H1 (cell line): ENCODE measurements around the gene THG1L. TPM values are rescaled to one million over a fixed set of nuclear protein-coding genes. Genes with fewer than 3 reads are reported as not detected.

ENCODE experiments used
- CTCF ChIA-PET: fragments of 300-600 bp; sonication (Branson Sonifier 250); formaldehyde crosslinking; loops from one replicate; lab custom pipeline; 2021; ENCODE audit not compliant: partially characterized antibody; lab: Charles Lee
- POLR2A ChIA-PET: fragments of 300-600 bp; sonication (Branson Sonifier 250); formaldehyde crosslinking; loops from one replicate; lab custom pipeline; 2021; ENCODE audit warnings: inconsistent platforms; ENCODE audit not compliant: partially characterized antibody; lab: Charles Lee
- DNase-seq, 2 experiments: peaks; one replicate each; pipeline versions ENCODE4 v3.0.0 to v3.0.0-alpha.2; 2010 to 2022; ENCODE audit warnings: low spot score in 2 of 2, low read depth in 1 of 2, mixed read lengths in 1 of 2
- FAIRE-seq: peaks from 2 replicates; lab custom pipeline; 2011; peaks lifted over from hg19 to GRCh38; lab: Jason Lieb, UNC
- H2AFZ ChIP-seq: 2 replicates; pipeline ENCODE4 v1.8.1; 2012; ENCODE audit warnings: low read length, inconsistent platforms
- H2AK5ac ChIP-seq: 2 replicates; pipeline ENCODE4 v1.6.1; 2013; ENCODE audit warnings: low read depth, low read length
- H2BK120ac ChIP-seq: replicated peaks from 2 replicates; pipeline ENCODE3; 2013; ENCODE audit warnings: low read depth, low read length, inconsistent platforms
- H2BK12ac ChIP-seq: 2 replicates; pipeline ENCODE4 v1.6.1; 2013; ENCODE audit warnings: low read depth, low read length
- H2BK15ac ChIP-seq: 2 replicates; pipeline ENCODE4 v1.6.1; 2013; ENCODE audit warnings: low read length
- H2BK20ac ChIP-seq: 2 replicates; pipeline ENCODE4 v1.6.1; 2013; ENCODE audit warnings: low read length
- H2BK5ac ChIP-seq: 2 replicates; pipeline ENCODE4 v1.6.1; 2013; ENCODE audit warnings: low read depth, low read length
- H3K14ac ChIP-seq: 2 replicates; pipeline ENCODE4 v1.6.1; 2013; ENCODE audit warnings: inconsistent platforms; ENCODE audit not compliant: insufficient read length
- H3K18ac ChIP-seq: 2 replicates; pipeline ENCODE4 v1.6.1; 2013; ENCODE audit warnings: low read length; ENCODE audit errors: extremely low read depth
- H3K23ac ChIP-seq: 2 replicates; pipeline ENCODE4 v1.6.1; 2013; ENCODE audit warnings: inconsistent platforms; ENCODE audit not compliant: insufficient read length
- H3K23me2 ChIP-seq: 2 replicates; pipeline ENCODE4 v1.6.1; 2013; ENCODE audit warnings: low read depth, low read length
- H3K27ac ChIP-seq: 2 replicates; pipeline ENCODE4 v1.6.1; 2011; ENCODE audit warnings: low read depth, low read length, inconsistent platforms
- H3K27me3 ChIP-seq, 4 experiments: replicated peaks in 1 of 4; 1 replicate in 1 of 4; 2 replicates in 3 of 4; pipeline versions ENCODE4 v1.6.1 to v1.8.1; 2011 to 2013; ENCODE audit warnings: low read length in 3 of 4, mild to moderate bottlenecking in 3 of 4, inconsistent platforms in 2 of 4, mixed read lengths in 2 of 4, moderate library complexity in 1 of 4; ENCODE audit not compliant: control insufficient read depth in 3 of 4, insufficient read depth in 3 of 4; ENCODE audit errors: extremely low read depth in 1 of 4
- H3K36me3 ChIP-seq, 4 experiments: 2 replicates each; pipeline versions ENCODE4 v1.6.1 to v1.8.1; 2011 to 2013; ENCODE audit warnings: mild to moderate bottlenecking in 4 of 4, low read length in 3 of 4, moderate library complexity in 2 of 4, control low read depth in 1 of 4, inconsistent platforms in 1 of 4; ENCODE audit not compliant: insufficient read depth in 4 of 4, control insufficient read depth in 2 of 4
- H3K4ac ChIP-seq: replicated peaks from 2 replicates; pipeline ENCODE3; 2013; ENCODE audit warnings: low read length, low read depth, mixed read lengths, inconsistent platforms; ENCODE audit not compliant: insufficient read length
- H3K4me1 ChIP-seq, 4 experiments: replicated peaks in 1 of 4; 1 replicate in 1 of 4; 2 replicates in 3 of 4; pipeline versions ENCODE4 v1.6.1 to v1.8.1; 2011 to 2013; ENCODE audit warnings: low read length in 3 of 4, inconsistent platforms in 2 of 4, mixed read lengths in 1 of 4; ENCODE audit not compliant: insufficient read depth in 4 of 4, control insufficient read depth in 3 of 4
- H3K4me2 ChIP-seq, 2 experiments: 2 replicates each; pipeline versions ENCODE4 v1.6.1 to v1.8.1; 2011 to 2013; ENCODE audit warnings: low read depth in 2 of 2, low read length in 2 of 2, control low read depth in 1 of 2, inconsistent platforms in 1 of 2, mild to moderate bottlenecking in 1 of 2; ENCODE audit not compliant: insufficient read depth in 1 of 2
- H3K4me3 ChIP-seq, 4 experiments: fragments of 200-600, 300-600 bp in 1 of 4; sonication (generic), shearing (Covaris generic), sonication (Bioruptor Twin) in 1 of 4; 2 replicates each; pipeline versions ENCODE4 v1.5.1 to v1.8.1; 2011 to 2016; ENCODE audit warnings: low read length in 4 of 4, low read depth in 3 of 4, control low read depth in 2 of 4, inconsistent platforms in 2 of 4, mild to moderate bottlenecking in 2 of 4, mixed read lengths in 1 of 4, moderate library complexity in 1 of 4; ENCODE audit not compliant: insufficient read depth in 2 of 4; ENCODE audit errors: extremely low read depth in 1 of 4
- H3K56ac ChIP-seq: replicated peaks from 2 replicates; pipeline ENCODE3; 2013; ENCODE audit warnings: low read depth, mild to moderate bottlenecking, mixed read lengths, low read length, inconsistent platforms; ENCODE audit not compliant: insufficient read length
- H3K79me1 ChIP-seq: 2 replicates; pipeline ENCODE4 v1.6.1; 2013; ENCODE audit warnings: low read depth, low read length, control low read depth
- H3K79me2 ChIP-seq, 2 experiments: 2 replicates each; pipeline versions ENCODE4 v1.6.1 to v1.8.1; 2012 to 2013; ENCODE audit warnings: low read length in 2 of 2, mild to moderate bottlenecking in 2 of 2, inconsistent platforms in 1 of 2; ENCODE audit not compliant: insufficient read depth in 2 of 2, control insufficient read depth in 1 of 2
- H3K9ac ChIP-seq, 4 experiments: replicated peaks in 1 of 4; 1 replicate in 1 of 4; 2 replicates in 3 of 4; pipeline versions ENCODE4 v1.6.1 to v1.8.1; 2011 to 2013; ENCODE audit warnings: low read depth in 3 of 4, low read length in 3 of 4, control low read depth in 2 of 4, mild to moderate bottlenecking in 2 of 4, moderate library complexity in 2 of 4, inconsistent platforms in 1 of 4; ENCODE audit errors: extremely low read depth in 1 of 4
- H3K9me3 ChIP-seq, 2 experiments: 2 replicates each; pipeline versions ENCODE4 v1.6.1 to v1.8.1; 2012 to 2013; ENCODE audit warnings: mild to moderate bottlenecking in 2 of 2, moderate library complexity in 2 of 2, control low read depth in 1 of 2, inconsistent platforms in 1 of 2, low read depth in 1 of 2, low read length in 1 of 2, mixed read lengths in 1 of 2; ENCODE audit not compliant: insufficient read depth in 2 of 2
- H4K20me1 ChIP-seq, 2 experiments: replicated peaks in 1 of 2; 2 replicates each; pipeline versions ENCODE3 to v1.8.1; 2011 to 2013; ENCODE audit warnings: inconsistent platforms in 2 of 2, low read length in 2 of 2, mild to moderate bottlenecking in 1 of 2; ENCODE audit not compliant: insufficient read depth in 2 of 2, control insufficient read depth in 1 of 2
- H4K5ac ChIP-seq: 2 replicates; pipeline ENCODE4 v1.6.1; 2013; ENCODE audit warnings: low read length, low read depth, mixed read lengths, inconsistent platforms; ENCODE audit not compliant: insufficient read length
- H4K8ac ChIP-seq: 2 replicates; pipeline ENCODE4 v1.8.0; 2013; ENCODE audit warnings: mild to moderate bottlenecking, moderate library complexity, low read length, inconsistent platforms; ENCODE audit not compliant: insufficient read depth; ENCODE audit errors: extremely low read depth
- H4K91ac ChIP-seq: replicated peaks from 2 replicates; pipeline ENCODE3; 2013; ENCODE audit warnings: low read length, mixed read lengths, inconsistent platforms; ENCODE audit not compliant: insufficient read length
- SIRT6 ChIP-seq: IDR thresholded peaks from one replicate; pipeline ENCODE4 v1.7.1; 2012; ENCODE audit warnings: low read length, inconsistent platforms
- WGBS, 2 experiments: shearing (Covaris generic) in 1 of 2; methylation state at CpG; one replicate each; pipeline versions ENCODE4 v1.1.6 to v1.1.7; 2013 to 2015; ENCODE audit warnings: low lambda C conversion rate in 2 of 2, mixed read lengths in 2 of 2, inconsistent platforms in 1 of 2, low coverage in 1 of 2, missing lambda C conversion rate in 1 of 2; ENCODE audit not compliant: insufficient replicate concordance in 2 of 2, insufficient coverage in 1 of 2, insufficient read length in 1 of 2; ENCODE audit errors: extremely low coverage in 1 of 2, missing lambda C conversion rate in 1 of 2; 5-methylcytosine and 5-hydroxymethylcytosine counted together
- polyA plus RNA-seq, 7 experiments: library from polyadenylated mRNA; depleted of rRNA in 3 of 7; stranded (reverse) in 5 of 7; unstranded in 2 of 7; fragments of >200 nt in 5 of 7; fragments of 200-250 nt in 2 of 7; gene quantifications; 1 replicate in 5 of 7; 2 replicates in 1 of 7; 4 replicates in 1 of 7; pipeline versions ENCODE4 v1.2.1 to v1.2.3, GENCODE V29; 2011 to 2013; ENCODE audit warnings: missing spikeins in 2 of 7, mixed read lengths in 2 of 7
- total RNA-seq: library from RNA; stranded (reverse); fragmentation: NEBNext Ultra II Directional; extraction: Animal tissue kit (Norgen Biotek cat#: 25700); gene quantifications from 2 replicates; pipeline ENCODE4 v1.2.1, GENCODE V29; 2021

Gene THG1L
- total and polyA plus RNA-seq, 2 of the 8 experiments (the other 6 are each of a cell fraction or from before 2014, with no cell fraction given), result 8.1 to 12.4 TPM

- no peak for FAIRE-seq
- ChIA-PET CTCF (interaction anchor here (0.8 to 2.5 kb wide), 7 partner anchors 12 to 301 kb away, joined by 3 to 11 read pairs (median 3); no protein-coding TSS in a partner anchor), POLR2A (no interaction called here)
- no peak overlapping the region for H3K23ac ChIP-seq
- peaks cover 0 to 7% (median 0%) of the 10 kb centered on the region in 4 experiments; a peak in 3 of 7 replicates for H3K4me1 ChIP-seq
- DNase-seq, result no peak
- H3K4ac ChIP-seq, result no peak overlapping the region
- no peak overlapping the region for H3K14ac ChIP-seq
- WGBS, 2 experiments, result 93% methylated on average over 8 of the region's 8 CpGs; no CpG with 5 or more reads in 1 of the 2 experiments
- no peak overlapping the region for H2BK12ac ChIP-seq
- H3K4me2 ChIP-seq, result no peak overlapping the region
- H2BK5ac ChIP-seq, result no peak overlapping the region
- H3K27ac ChIP-seq, result no peak overlapping the region
- no peaks in the 10 kb centered on the region for H3K79me2 ChIP-seq
- no peak overlapping the region for H3K56ac ChIP-seq
- H3K9me3 ChIP-seq, result no peaks in the 10 kb centered on the region
- no peak overlapping the region for H2AFZ ChIP-seq
- no peak overlapping the region for H2BK20ac ChIP-seq
- no peak overlapping the region for H4K5ac ChIP-seq
- no peaks in the 10 kb centered on the region for H3K36me3 ChIP-seq
- no peaks in the 10 kb centered on the region for H4K20me1 ChIP-seq
- H4K8ac ChIP-seq, result no peak overlapping the region
- no peak overlapping the region for H2BK120ac ChIP-seq
- no peak overlapping the region for H3K4me3 ChIP-seq
- peaks cover 0 to 13% (median 7%) of the 10 kb centered on the region in 4 experiments; a peak in 5 of 7 replicates for H3K27me3 ChIP-seq
- H2BK15ac ChIP-seq, result no peak overlapping the region
- H4K91ac ChIP-seq, result no peak overlapping the region
- no peaks in the 10 kb centered on the region for H3K79me1 ChIP-seq
- peaks cover 6% of the 10 kb centered on the region; the same call in 1 of the 2 replicates for H3K23me2 ChIP-seq
- H3K9ac ChIP-seq, result no peak overlapping the region
- H2AK5ac ChIP-seq, result no peak overlapping the region
- no peak overlapping the region for H3K18ac ChIP-seq
- TF ChIP-seq SIRT6, result no peak
Measured at GRCh38 chr5:157747766-157748700, 16.8 kb downstream of the THG1L start.
